OCI-LY1 (cell line): Measurements from ENCODE around the gene RTCB.

Experiments used
- EZH2 ChIP-seq: fragments of 200-600 bp; sonication (generic), shearing (Covaris generic); IDR thresholded peaks from 2 replicates; pipeline ENCODE4 v1.8.0; 2017; ENCODE audit warnings: borderline replicate concordance, mixed run types, mild to moderate bottlenecking, antibody characterized with exemption, low read length, moderate library complexity, mixed read lengths
- TF ChIP-seq, protein P1 (sequence below): fragments of 200-600 bp; sonication (generic), shearing (Covaris generic); IDR thresholded peaks from 2 replicates; pipeline ENCODE4 v1.5.1; 2017; ENCODE audit warnings: mild to moderate bottlenecking, antibody characterized with exemption, low read length, moderate library complexity, mixed read lengths

- TF ChIP-seq, protein P1, sequence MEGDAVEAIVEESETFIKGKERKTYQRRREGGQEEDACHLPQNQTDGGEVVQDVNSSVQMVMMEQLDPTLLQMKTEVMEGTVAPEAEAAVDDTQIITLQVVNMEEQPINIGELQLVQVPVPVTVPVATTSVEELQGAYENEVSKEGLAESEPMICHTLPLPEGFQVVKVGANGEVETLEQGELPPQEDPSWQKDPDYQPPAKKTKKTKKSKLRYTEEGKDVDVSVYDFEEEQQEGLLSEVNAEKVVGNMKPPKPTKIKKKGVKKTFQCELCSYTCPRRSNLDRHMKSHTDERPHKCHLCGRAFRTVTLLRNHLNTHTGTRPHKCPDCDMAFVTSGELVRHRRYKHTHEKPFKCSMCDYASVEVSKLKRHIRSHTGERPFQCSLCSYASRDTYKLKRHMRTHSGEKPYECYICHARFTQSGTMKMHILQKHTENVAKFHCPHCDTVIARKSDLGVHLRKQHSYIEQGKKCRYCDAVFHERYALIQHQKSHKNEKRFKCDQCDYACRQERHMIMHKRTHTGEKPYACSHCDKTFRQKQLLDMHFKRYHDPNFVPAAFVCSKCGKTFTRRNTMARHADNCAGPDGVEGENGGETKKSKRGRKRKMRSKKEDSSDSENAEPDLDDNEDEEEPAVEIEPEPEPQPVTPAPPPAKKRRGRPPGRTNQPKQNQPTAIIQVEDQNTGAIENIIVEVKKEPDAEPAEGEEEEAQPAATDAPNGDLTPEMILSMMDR: no peak
- no peak for TF ChIP-seq EZH2
Measured at GRCh38 chr22:32422062-32422461, 10.0 kb upstream of the RTCB start.
